ENCODE measurements around the gene ZDHHC7. TPM values are rescaled to one million over a fixed set of nuclear protein-coding genes. Genes with fewer than 3 reads are reported as not detected.

The ZDHHC7 gene
- total RNA-seq, 1 experiment from 2014 or later, result 46.3 TPM

Other genes starting within 250 kb of the ZDHHC7 start
- 0.28 TPM in 1 of 2 replicates, not detected in the other for gene CRISPLD2, start 191.6 kb downstream of the ZDHHC7 start, total RNA-seq (2022)
- 4.2 and 4.9 TPM in 2 replicates for gene KIAA0513, start 16.3 kb upstream of the ZDHHC7 start, total RNA-seq (2022)
- not detected in 2 replicates for gene CIBAR2, start 100.9 kb upstream of the ZDHHC7 start, total RNA-seq (2022)